ENCODE results near the gene ZNF630.
"Not testable (repeated sequence)": the region's sequence is repeated elsewhere in the genome, so short reads cannot be mapped to it uniquely, and the experiment has no call there.

The ZNF630 gene

DNA sequence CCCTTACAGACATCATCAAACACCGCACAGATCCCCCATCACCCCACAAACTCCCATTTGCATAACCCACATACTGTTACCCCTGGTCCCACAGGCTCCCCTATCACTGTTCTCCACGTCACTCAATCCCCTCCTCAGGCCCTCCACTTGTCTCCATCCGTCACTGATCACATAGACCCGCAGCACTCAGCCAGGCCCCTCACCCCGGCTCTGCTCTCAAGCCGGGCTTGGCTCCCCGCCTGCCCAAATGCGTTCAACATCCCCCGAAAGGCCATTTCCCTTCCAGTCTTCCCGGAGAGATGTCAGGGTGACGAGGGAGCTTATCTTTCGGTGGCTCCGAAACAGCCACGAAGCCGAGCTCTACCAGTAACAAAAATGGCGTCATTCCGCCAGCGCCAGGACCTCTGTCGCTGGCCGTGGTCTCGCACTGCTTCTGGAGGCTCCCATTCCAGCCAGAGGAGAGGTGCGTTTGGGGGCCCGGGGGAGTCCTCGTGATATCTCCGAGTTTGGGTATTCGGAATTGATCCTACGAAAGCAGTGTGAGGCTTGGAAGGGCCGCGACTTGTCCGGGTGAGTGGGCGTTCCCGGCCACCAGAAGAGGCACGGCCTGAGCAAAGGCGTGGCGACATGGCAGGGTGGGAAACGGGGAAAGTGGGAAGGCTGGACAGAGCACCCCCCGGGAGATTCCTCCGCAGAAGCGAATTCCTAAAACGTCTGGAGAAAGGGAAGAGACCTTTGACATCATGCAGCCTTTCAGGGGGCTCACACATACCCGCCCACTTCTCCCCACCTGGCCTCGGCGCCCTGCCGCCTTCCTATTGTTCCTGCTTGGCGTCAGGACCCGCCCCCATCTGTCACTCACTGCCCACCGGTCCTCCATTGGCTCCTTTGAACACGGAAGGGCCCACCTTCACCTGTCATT is at the start of gene ZNF630:
Gene ZNF630 (minus strand): TSS at position 577 of the 922 bp plus-strand sequence. CDS start 4,754 bp downstream, outside the sequence.
- peak; percentile 54 to 60 for DNase-seq

DNA sequence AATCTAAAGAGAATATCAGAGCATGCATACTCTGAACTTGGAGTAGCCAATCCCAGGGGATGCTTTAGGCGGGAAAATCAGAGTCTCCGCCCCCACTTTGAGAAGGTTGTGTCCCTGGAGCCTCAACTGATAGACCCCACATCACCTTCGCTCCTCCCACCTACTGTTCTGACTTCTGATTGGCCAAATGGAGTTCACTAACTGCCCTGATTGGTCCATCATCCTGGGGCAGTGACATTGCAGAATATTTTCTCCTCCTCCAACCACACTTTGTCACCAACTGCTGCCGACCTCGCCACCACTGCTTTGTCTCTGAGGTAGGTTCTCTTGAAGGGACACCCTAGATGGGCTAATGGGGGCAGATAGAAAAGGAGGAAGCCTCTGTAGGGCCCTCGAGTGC is 36.3 kb upstream of the ZNF630 start:
- DNase-seq, result no peak

DNA sequence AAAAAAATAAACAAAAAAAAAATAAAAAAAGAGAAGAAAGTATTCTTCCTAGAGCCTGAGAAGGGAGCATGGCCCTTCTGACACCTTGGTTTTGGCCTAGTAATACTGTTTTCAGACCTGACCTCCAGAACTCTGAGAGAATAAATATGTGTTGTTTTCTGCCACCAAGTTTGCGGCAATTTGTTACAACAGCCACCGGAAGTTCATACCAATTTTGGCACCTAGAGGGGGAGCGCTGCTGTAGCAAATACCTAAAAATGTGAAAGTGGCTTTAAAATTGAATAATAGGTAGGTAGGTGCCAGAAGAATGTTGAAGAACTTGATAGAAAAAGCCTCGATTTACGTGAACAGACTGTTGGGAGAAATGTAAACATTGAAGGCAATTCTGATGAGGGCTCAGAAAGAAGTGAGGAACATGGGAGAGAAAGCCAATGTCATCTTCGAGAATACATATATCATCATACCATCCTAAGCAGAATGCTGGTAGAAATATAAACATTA is 31.5 kb upstream of the ZNF630 start:
- no peak for DNase-seq

GRCh38 chrX:48101443-48101842 is 30.0 kb upstream of the ZNF630 start:
- no peak for DNase-seq

DNA sequence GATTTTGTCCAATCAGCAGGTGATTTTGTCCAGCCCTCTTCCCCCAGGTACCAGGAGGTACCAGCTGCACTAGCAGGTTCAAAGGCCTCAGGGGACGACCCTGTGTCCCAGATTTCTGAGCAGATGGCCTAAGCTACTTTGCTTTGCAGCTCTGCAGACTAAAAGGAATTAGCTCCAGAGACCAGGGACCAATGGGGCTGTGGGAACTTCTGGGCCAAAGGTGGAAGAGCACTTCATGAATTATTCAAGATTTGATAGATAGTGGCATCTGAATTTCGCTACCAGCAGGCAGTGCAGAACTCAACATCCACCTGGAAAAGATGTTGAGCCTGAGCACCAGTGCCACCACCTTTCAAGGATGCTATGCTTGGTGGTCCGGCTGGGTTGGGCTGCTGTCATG is 21.1 kb upstream of the ZNF630 start:
- not testable (repeated sequence) for DNase-seq

- DNase-seq, result no peak
Observed at GRCh38 chrX:48090123-48090522, 18.7 kb upstream of the ZNF630 start.

DNA sequence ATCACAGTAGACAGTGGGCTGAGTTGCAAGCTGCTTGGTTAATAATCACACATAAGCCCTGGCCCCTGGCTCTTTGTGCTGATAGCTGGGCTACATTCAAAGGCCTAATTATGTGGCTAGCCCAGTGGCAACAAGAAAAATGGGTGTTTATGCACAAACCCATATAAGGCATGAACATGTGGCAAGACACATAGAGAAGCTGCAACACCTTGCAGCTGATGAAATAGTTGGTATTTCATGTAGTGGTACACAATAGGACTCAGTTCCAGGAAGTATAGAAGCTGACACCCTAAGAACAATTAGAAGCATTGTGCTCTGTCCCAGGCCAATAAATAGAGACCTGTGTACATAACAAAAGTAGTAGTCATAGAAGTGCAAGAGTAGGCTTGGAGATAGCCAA is 14.6 kb upstream of the ZNF630 start:
- no peak for DNase-seq

DNA sequence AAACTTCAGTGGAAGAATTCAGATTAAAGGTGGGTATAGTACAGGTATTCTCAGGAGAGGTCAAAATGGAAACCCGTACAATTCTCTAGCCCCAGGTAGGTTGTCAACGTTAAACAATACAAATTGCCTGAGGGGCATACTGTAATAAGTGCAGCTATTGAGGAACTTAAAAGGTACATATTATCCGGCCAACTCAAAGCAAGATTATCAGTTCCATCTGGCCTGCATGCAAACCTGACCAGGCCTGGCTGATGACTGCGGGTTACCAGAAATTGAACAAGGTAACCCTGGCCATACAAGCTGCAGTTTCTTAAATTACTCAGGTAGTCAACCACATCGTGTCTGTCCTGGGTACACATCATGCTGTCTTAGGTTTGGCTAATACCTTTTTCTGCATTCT is 12.3 kb upstream of the ZNF630 start:
- no peak for DNase-seq

GRCh38 chrX:48083212-48083611 is 11.8 kb upstream of the ZNF630 start:
- peak; percentile 30 to 50 for DNase-seq

- no peak for DNase-seq
Observed at GRCh38 chrX:48076343-48076742, 4.9 kb upstream of the ZNF630 start.

- no peak for DNase-seq
Observed at GRCh38 chrX:48071986-48072605, 656 bp upstream of the ZNF630 start.

DNA sequence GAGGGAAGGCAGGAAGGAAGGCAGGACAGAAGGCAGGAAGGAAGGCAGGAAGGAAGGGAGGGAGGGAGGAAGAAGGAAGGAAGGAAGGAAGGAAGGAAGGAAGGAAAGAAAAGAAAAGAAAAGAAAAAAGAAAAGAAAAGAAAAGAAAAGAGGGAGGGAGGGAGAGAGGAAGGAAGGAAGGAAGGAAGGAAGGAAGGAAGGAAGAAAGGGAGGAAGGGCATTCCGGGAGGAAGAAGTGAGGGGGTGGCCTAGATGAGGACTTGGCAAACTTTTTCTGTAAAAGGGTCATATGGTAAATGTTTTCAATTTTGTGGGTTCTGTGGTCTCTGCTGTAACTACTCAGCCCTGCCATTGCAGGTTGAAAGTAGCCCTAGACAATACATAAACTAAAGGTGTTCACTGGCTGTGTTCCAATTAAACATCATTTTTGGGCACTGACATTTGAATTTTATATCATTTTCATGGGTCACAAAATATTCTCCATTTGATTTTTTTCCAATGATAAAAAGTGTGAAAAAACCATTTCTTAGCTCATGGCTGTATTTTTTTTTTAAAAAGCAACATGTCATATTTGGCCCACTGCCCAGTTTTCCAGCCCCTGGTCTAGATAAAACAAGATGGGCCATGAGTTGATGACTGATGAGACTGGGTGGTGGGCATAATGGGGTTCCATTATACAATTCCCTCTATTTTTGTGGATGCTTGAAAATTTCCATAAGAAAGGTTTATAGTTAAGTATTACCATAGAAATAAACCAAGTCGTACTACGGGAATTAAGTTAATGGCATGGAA is 3.1 kb downstream of the ZNF630 start:
- DNase-seq, result no peak

GRCh38 chrX:48064261-48064660 is 7.2 kb downstream of the ZNF630 start:
- no peak for DNase-seq

- DNase-seq, result no peak
Observed at GRCh38 chrX:48059296-48059639, 12.2 kb downstream of the ZNF630 start.

DNA sequence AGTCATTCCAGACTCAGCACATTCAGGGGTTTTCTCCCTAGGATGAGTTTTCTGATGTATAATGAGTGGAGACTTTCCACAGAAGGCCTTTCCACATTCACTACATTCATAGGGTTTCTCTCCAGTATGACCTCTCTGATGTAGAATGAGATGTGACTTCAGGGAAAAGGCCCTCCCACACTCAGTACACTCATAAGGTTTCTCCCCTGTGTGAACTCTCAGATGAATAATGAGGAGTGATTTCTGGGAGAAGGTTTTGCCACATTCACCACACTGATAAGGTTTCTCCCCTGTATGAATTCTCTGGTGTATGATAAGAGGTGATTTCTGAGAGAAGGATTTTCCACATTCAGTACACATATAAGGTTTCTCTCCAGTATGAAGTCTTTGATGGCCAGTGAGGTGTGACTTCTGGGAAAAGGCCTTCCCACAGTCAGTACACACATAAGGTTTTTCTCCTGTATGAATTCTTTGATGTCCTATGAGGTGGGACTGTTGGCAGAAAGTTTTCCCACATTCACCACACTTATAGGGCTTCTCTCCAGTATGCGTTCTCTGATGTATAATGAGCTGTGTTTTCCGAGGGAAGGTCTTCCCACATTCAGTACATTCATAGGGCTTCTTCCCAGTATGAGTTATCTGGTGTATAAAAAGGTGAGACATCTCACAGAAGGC is 12.7 kb downstream of the ZNF630 start:
- DNase-seq, result no peak

DNA sequence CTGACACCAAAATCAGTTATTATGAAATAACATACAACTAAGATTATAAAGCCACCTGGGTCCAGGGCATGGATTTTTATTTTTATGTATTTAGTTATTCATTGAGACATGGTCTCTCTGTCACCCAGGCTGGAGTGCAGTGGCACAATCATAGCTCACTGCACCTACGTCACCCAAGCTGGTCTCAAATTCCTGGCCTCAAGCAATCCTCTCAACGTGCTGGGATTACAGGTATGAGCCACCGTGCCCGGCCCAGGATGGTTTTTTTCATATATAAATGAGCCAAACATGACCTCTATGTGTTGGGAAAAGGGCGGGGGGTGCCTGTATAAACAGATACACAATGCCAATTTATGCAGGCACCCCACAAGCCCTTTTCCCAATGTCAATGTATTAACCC is 24.6 kb downstream of the ZNF630 start:
- no peak for DNase-seq

DNA sequence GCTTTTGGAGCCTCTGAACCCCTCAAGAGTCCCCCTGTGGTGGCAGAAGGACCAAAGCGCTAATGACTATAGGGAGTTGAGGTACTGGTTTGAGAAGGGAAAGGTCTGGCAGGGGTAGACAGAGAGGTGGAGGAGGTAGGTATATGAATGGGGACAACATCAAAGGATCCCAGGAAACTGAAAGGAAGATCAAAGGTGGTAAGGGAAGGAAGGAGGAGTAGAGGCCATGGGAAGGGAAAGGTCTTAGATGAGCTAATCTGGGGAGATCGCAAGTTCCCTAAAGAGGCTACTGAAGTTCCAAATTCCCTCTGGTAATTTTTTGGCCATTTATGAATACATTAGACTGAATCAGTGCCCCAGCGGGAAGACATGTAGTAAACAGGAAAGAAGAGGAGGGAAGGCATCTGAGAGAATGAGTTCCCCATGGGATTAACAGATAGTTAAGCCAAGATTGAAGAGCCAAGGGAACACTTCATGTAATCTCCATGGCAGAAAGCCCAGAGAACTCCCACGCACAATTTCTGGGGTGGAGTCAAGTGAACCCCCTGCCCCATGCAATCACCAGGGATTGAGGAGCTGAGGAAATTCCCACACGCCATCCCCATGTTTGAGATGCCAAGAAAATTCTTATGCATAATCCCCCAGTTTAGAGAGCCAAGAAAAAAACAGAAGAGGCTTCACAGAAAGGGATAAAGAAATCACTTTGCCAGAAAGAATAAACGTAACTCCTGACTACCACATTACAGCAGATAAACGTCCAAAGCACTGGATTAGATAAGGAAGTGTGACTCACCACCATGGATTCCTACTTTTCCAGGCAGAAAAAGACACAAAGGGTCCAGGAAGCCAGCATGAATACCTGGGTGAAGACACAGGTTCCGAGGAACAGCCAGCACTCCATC is 25.8 kb downstream of the ZNF630 start:
- no peak for DNase-seq

DNA sequence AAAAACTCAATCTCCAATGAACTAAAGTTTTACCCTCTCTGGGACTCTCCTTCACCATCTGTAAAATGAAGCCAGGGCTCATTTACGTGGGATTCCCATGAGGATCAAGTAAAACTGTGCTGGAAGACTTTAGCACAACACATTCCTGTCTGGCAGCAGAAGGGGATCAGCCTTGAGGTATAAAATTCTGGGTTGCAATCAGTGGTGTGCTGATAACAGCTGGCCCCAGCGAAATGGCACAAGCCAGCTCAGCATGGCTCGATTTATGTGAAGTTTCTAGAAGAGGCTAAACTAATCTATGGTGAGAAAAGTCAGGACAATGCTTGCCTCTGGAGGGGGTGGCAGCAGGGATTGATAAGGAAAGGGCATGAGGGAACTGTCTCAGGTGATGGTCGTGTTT is 28.4 kb downstream of the ZNF630 start:
- no peak for DNase-seq

GRCh38 chrX:48035891-48036290 is 35.5 kb downstream of the ZNF630 start:
- no peak for DNase-seq

DNA sequence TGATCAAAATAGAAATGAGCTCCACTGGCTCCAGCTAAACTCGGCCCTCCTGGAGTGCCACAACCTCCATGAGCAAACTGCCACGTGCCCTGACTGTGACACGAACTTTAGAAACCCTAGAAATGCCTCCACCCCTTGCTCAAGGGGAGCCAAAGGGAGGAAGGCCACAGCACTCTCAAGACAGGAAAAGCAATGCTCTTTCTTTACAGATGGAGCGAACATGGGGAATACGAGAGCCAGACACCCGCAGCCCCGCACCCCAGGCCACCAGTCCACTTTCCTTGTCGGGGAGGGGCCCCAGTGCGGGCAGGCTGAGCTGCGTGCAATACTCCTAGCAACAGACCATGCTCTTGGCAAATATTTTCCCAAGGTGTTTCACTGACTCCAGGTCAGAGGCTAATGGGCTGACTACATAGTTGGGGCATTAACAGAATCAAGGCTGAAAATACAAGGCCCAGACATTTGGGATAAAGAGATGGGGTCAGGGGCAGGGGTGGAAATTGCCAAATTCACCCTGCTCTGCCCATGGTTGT is 40.7 kb downstream of the ZNF630 start:
- DNase-seq, result not testable (repeated sequence)

- no peak for DNase-seq
Observed at GRCh38 chrX:48030237-48030636, 41.2 kb downstream of the ZNF630 start.
